HS-5 (cell line): Measurements from ENCODE around the gene RGS14.
"Not testable (repeated sequence)": the region's sequence is repeated elsewhere in the genome, so short reads cannot be mapped to it uniquely, and the experiment has no call there.

ENCODE experiments used
- DNase-seq: peaks from one replicate; pipeline ENCODE4 v3.0.0-alpha.2; 2012; ENCODE audit warnings: low read depth

RGS14 gene

DNA sequence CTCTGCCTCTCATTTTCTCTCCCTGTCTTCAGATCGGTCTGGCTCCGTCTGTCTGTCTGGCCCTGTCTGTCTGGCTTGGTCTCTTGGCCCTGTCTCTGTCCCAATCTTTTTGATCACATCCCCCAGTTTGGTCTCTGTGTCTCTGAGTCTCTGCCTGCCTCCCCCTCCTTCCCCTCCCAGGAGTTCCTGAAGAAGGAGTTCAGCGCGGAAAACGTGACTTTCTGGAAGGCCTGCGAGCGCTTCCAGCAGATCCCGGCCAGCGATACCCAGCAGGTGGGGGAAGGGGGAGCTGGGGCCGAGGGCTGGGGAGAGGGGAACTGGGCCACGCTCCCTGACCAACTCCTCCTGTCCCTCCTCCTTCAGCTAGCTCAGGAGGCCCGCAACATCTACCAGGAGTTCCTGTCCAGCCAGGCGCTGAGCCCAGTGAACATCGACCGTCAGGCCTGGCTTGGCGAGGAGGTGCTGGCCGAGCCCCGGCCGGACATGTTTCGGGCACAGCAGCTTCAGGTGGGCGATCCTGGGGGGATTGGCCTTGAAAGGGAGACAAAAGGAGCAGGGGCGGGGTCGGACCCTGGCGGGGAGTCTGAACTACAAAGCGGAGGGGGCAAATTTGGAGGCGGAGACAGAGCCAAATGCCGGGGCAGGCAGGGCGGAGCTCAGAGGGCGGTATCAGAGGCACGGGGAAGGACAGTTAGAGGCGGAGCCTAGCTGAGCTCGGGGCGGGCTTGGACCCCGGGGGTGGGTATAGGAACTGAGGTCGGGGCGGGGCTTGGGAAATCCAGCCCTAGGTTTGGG lies 9.0 kb downstream of the RGS14 start:
- no peak for DNase-seq

DNA sequence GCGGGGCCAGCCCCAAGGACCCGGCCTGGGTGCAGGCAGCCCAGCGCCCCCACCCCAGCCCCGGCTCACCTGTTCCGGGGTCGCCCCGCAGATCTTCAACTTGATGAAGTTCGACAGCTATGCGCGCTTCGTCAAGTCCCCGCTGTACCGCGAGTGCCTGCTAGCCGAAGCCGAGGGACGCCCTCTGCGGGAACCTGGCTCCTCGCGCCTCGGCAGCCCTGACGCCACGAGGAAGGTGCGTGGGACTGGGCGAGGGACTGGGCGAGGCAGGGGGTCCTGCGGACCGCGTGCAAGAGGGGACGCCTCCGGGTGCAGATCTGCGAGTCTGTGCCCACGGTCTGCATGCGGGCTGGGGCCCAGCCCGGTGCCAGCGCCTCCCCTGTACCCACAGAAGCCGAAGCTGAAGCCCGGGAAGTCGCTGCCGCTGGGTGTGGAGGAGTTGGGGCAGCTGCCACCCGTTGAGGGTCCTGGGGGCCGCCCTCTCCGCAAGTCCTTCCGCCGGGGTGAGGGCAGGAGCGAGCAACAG lies 9.7 kb downstream of the RGS14 start:
- DNase-seq = no peak

DNA sequence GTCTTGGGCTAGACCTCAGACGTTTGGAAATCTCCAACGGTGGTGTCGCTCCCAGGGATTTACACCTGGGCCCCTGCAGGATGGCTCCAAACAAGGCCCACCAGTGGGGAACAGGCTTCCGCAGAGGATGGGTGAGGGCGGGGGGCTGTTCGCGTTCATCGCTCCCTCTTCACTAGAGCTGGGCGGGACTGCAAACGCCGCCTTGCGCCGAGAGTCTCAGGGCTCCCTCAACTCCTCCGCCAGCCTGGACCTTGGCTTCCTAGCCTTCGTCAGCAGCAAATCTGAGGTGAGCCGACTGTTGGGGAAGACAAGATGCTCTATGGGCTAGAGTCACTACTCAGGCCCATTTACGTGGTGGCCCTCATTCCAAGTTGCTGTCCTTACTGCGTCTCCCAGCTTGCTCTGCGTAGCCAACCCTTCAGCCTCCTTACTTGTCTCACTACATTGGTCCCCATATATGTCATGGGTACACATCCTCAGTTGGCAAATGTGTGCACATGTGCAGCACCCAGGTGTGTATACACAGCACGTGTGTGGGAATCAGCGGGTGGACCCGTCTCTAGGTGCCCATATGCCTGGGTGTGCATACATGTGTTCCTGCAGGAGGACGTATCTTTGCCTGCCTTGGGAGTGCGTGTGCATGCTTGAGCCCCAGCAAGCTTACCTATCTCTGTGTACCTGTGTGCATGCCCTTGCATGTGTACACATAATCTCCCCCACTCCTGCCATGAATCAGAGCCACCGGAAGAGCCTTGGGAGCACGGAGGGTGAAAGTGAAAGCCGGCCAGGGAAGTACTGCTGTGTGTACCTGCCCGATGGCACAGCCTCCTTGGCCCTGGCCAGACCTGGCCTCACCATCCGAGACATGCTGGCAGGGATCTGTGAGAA lies 10.5 kb downstream of the RGS14 start:
- DNase-seq = no peak

DNA sequence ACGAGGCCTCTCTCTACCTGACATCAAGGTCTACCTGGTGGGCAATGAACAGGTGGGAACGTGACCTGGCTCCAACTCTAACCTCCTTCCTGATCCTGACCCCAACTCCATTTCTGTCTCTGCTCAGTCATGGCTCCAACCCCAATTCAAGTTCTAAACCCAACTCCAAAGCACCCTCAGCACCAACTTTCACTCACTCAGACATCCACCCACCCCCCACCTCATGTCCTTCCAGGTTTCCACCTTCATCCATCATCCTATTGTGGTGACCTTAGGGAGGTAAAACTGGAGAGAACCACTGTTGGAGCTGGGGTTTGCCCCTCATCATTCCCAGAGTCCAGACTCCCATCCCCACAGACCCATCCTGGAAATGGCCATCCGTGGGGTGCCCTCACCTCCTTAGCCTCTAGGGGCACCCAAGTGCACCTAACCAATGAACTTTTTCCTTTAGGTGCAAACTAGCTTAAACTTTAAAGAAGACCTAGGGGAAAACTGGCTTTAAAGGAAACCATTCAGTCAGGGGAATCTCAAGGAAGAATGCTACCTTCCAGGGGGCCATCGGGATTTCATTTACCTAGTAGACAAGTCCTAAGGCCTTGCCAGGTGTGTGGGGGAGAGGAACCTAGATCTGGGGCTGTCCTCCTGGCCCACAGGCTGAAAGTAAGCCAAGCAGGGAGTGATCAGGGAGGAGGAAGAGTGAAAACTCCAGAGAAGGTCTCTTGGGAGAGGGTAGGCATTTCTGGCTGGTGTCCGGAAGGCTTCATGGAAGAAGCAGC lies 11.3 kb downstream of the RGS14 start:
- DNase-seq = no peak

DNA sequence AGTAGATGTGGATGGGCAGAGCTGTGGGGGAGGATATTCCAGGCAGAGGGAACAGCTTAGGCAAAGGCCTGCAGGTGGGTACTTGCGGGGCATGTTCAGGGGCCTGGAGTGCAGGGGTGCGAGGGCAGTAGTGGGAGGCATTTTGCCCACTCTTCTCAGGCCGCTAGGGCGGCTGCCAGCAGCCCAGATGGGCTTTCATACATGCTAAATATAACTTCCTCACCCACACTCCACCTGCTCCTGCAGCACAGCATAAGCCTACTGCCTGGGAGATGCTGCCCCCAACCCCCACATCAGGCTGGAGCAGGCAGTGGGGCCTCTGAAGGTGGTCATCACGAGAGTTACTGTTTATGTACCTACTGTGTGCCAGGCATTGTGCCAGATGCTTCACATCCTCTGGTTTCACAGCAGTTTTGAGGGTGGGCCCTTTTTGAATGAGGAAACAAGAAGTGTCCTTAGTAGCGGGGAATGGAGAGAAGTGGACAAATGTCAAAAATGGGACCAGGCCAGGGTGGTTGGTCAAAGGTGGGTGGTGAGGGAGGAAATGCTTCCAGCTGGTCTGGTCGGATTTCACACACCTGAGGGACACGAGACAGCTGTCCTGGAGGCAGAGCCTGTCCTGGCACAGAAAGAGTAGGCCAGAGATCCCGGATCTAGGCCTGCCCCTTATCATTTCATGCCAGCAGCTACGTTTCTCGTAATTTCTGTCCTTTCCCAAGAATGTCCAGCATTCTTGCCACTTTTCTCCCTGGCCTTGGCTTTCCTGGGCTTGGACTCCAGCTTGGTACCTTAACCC lies 12.1 kb downstream of the RGS14 start:
- no peak for DNase-seq

DNA sequence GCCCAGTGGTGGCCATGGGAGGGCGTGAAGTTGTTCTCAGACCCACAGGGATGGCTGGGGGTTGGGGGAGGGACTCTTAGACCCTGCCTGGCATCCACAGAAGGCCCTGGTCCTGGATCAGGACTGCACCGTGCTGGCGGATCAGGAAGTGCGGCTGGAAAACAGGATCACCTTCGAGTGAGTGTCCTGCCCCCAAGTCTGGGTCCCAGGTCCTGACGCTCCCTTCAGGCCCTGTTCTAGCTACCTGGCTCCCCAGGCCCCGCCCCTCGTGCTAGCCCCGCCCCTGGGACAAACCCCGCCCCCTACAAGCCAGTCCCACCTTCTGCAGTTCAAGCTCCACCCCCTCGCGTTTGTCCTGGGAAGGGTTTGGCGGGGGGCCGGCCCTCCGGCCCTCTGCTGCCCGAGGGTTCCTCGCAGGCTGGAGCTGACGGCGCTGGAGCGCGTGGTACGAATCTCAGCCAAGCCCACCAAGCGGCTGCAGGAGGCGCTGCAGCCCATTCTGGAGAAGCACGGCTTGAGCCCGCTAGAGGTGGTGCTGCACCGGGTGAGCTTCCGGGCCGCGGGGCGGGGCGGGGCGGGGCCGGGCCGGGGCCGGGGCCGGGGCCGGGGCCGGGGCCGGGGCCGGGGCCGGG lies 12.9 kb downstream of the RGS14 start:
- DNase-seq = no peak

DNA sequence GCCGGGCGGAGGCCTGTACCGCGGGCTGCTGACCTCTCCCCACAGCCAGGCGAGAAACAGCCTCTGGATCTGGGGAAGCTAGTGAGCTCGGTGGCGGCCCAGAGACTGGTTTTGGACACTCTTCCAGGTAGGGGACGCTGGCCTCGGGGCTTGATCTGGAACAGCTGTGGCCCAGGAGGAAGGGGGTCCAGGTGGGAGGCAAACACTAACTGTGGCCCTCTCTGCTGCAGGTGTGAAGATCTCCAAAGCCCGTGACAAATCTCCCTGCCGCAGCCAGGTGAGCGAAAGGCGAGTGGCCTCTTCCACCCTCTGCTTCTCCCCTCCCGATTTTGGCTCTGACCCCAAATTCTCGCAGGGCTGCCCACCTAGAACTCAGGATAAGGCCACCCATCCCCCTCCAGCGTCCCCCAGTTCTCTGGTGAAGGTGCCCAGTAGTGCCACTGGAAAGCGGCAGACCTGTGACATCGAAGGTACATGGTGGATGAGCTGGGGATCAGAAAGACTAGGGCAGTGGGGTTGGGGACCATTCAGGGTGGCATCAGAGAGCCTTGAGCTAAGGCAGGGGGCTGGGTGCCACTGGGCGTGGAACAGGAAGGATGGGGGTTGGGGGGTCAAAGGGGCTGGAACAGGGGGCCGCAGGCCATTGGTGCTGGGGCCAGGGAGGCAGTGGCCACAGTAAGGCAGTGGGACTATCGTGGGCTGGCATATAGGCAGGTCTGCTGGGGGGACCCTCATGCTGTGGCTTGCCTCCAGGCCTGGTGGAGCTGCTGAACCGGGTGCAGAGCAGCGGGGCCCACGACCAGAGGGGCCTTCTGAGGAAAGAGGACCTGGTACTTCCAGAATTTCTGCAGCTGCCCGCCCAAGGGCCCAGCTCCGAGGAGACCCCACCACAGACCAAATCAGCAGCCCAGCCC lies 13.7 kb downstream of the RGS14 start:
- no peak for DNase-seq

DNA sequence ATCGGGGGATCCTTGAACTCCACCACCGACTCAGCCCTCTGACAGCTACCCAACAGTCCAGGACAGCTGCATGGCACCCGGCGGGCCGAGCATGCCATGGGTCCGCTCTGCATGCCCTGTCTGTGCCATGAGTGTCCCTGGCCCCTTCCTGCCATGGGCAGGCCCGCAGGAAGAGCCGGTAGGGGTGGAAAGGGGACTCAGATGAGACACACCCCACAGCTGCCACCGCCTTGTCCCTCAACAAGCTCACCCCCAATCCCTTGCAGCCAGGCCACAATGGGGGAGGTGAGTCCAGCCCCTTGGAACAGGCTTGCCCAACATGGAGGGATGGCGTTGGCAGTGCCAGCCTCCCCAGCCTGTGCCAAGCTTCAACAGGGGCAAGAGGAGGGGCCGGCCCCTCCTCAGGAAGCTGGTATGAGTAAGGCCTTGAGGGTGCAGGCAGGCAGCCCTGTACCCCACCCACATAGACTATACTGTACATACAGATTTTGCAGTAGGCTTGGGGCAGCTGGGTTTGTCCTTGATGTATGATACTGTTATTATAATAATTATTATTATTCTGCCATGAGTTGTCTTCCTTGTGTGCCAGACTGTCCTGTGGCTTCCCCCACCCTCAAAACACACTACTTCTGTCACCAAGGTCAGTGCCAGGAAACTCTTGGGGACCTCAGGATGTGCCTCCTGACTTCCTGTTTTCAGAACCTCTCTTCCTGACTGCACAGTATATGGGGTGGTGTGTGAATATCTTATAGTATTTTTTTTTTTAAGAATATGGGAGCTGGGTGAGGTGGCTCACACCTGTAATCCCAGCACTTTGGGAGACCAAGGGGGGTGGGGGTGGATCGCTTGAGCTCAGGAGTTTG lies 14.5 kb downstream of the RGS14 start:
- no peak for DNase-seq

DNA sequence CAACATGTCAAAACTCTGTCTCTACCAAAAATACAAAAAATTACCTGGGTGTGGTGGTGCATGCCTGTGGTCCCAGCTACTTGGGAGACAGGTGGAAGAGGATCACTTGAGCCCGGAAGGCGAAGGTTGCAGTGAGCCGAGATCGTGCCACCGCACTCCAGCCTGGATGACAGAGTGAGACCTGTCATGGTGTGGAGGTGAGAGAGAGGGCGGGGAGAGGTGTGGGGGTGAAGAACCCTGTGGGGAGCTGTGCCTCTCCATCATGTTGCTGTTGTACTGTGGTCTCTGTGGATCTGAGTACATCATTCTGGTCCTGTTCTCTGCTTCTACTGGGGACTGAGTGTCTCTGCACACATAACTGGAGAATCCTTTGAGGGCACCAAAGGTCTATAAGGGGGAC lies 15.2 kb downstream of the RGS14 start:
- no peak for DNase-seq

DNA sequence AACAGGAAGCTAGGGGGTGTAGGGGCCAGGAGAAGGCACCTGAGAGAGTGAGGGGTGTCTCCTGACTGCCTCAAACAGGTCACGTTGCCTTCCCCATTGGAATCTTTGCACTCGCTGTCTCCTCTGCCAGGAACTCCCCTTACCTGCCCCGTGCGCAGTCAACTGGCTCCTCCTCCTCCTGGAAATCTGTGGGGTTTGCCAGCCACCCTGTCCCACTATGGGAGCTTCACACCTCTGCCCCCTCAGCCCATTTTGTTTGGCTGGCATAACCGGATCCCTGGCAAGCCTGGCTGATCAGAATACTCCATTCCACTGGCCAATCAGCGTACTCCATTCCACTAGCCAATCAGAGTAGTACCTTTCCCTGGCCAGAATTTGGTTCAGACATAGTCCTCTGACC lies 16.1 kb downstream of the RGS14 start:
- DNase-seq = no peak

DNA sequence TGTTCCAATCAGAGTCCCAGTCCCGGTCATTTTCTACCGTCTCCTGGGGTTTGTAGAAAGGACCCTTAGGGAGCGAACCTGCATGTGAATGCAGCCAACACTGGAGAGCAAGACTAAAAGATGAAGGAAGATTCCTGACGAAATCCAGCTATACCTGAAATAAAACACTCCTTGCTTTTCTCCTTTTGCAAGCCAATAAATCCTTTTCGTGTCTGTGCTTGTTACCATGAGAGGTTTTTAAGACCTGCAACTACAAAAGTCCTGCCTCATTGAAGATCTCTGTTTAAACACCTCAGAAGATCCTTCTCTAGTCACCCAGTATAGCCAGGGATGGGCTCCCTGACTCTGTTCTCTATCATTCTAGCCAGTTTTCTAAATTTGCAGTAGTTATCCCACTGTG lies 16.5 kb downstream of the RGS14 start:
- DNase-seq = no peak

DNA sequence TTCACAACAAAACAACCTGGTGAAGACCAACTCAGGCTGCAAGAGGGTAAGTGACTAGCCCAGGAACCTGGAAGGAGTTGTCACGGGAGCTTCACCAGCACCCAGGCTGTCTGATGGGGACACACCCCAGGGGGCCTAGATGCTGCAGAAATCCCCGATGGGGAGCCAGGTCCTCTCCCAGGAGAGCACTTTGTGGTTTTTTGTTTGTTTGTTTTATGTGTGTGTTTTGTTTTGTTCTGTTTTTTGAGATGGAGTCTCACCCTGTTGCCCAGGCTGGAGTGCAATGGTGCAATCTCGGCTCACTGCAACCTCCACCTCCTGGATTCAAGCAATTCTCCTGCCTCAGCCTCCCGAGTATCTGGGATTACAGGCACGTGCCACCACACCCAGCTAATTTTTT lies 17.8 kb downstream of the RGS14 start:
- not testable (repeated sequence) for DNase-seq

DNA sequence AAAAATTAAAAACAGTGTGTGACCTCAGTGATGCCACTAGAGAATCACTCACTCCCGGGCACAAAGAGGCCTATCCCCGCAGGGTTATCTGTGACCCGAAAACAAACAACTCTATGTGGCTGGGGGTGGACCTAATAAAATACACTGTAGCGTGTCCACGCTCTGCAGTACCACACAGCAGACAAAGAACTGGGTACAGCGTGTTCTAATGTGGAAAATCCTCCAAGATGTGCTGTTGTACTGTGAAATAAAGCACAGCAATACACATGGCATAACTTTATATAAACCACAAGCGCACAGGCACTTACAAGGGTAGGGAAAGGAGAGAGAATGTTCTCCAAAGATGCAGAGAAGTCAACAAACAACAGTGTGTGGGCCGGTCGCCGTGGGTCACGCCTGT lies 18.4 kb downstream of the RGS14 start:
- no peak for DNase-seq

DNA sequence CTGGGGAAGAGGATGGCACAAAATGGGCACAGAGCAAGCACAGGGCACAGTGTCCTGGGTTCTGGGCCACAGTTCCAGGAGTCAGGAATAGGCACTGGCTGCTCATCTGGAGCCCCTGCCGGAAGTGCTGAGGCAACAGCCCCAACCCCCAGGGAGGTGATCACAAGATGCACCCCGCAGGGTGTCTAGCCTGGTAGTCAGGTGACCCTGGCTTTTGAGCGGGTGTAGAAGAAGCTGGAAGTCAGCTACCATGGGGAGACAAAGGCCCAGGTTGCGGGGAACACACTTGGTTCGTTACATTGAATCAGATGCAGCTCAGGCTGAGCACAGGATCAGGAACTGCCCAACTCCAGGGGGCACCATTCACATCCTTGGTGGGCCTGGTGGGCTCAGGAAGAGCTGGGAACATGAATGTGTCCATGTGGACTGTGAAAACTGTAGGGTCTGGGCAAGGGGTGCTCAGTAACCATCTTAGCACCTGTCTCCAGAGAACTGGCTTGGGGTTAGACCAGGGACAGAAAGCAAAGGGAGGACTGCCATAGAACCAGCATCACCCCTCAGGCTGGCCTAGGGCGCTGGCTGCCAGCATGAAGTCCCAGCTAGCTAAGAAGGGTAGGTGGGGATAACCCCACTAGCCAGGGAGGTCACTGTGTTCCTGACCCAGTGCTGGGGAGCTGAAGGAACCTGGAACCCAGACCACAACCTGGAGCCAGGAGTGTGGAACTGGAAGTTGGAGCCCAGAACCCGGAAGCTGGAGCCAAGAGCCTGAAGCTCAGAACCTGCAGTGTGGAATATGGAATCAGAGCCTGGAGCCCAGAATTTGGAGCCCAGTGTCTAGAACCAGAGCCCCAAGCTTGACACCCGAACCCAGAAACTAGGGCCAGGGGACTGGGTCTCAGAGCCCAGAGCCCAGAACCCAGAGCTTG lies 20.4 kb downstream of the RGS14 start:
- DNase-seq = no peak

DNA sequence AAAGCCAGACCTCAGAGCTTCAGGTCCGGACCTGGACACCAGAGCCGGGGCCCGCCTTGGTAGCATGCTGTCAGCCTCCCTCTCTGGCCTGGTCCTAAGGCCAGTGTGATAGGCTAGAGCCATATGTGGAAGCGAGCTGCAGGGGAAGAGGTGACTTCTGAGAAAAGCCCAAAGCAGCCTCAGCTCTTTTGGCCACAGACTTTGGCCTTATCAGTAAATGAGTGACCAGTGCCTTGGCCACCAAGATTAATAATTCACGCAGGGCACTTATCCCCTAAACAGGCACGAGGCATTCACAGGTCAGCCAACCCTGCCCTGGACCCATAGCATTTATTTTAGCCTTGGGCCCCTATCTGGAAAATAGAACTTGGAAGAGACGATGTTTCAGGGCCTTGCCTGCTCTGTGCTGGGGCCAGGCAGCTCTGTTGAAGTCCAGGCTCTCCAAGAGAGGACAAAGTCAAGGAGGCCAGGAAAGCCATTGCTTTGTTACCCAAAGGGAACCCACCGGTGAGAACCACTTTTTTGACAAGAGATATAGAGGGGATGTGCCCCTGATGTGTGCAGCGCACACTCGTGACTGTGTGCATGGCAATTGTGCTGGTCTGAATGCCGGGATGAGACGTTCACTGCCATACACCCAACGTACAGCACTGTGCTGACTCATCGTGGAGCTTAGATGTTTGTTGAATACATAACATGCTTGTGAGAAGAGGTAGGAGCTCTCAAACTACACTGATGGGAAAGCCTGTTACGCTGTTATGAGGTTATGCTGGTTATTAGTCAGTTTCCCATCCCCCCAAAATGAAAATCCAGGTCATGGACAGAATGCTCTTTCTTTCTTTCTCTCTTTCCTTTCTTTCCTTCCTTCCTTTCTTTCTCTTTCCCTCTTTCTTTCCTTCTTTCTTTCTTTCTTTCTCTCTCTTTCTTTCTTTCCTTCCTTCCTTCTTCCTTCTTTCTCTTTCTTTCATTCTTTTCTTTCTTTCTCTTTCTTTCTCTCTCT lies 21.5 kb downstream of the RGS14 start:
- peak; percentile 18 for DNase-seq

DNA sequence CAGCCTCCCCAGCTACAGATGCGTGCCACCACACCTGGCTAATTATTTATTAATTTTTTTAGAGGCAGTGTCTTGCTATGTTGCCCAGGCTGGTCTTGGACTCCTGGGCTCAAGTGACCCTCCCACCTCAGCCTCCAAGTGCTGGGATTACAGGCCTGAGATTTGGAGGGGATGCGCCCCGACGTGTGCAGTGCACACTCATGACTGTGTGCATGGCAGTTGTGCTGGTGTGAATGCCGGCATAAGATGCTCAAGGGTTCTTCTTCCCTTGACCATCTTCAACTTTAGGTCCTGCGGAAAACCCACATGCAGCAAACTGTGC lies 23.0 kb downstream of the RGS14 start:
- no peak for DNase-seq
